ENCODE data around the gene PROC.

The PROC gene

DNA sequence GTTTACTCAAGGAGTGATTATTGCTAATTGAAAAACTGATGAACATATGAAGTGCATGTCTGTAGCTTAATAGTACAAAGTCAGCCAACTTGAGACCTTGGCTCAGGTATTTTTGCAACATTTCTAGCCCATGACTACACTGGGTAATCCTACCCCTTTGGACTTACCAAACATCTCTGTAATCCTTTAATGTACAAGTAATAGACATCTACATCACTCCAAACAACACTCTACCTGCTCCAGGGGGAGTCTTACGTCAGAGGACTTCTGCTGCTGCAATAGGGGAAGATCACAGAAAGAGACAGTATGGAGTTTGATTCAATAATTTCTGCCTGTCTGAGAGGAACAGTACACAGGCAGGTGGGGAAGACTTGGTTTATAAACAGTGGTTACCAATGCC, 54.0 kb downstream of the PROC start:
- no peaks in the 10 kb centered on the region for H3K4me1 ChIP-seq (ENCODE audit: control insufficient read depth in 1 of 2, insufficient read depth in 2 of 2, low read length in 2 of 2)
- no peak overlapping the region for H3K27ac ChIP-seq (ENCODE audit: low read length)
- no peaks in the 10 kb centered on the region for H3K9me3 ChIP-seq (ENCODE audit: control insufficient read depth in 1 of 2, low read length in 2 of 2)
- H3K4me3 ChIP-seq (ENCODE audit: low read depth in 1 of 2, low read length in 2 of 2), result no peak overlapping the region
- H3K36me3 ChIP-seq (ENCODE audit: control insufficient read depth in 1 of 2, insufficient read depth in 2 of 2, low read length in 2 of 2), result peaks cover 0 to 13% of the 10 kb centered on the region in 2 donors
- H3K27me3 ChIP-seq (ENCODE audit: low read depth, low read length), result no peaks in the 10 kb centered on the region

DNA sequence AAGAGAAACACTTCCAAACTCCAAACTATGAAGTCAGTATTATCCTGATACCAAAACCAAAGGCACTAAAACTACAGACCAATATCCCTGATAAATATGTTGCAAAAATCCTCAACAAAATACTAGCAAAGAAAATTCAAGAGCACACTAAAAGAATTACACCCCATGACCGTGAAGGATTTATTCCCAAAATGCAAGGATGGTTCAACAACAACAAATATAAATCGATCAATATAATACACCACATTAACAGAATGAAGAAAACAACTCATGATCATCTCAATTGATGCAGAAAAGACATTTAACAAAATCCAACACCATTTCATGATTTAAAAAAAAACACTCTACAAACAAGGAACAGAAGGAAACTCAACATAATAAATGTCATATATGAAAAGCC, 57.6 kb downstream of the PROC start:
- Histone ChIP-seq H3K36me3 (ENCODE audit: control insufficient read depth in 1 of 2, insufficient read depth in 2 of 2, low read length in 2 of 2) (peaks cover 8 to 9% of the 10 kb centered on the region in 2 donors), H3K4me1 (ENCODE audit: control insufficient read depth in 1 of 2, insufficient read depth in 2 of 2, low read length in 2 of 2) (no peaks in the 10 kb centered on the region), H3K4me3 (ENCODE audit: low read depth in 1 of 2, low read length in 2 of 2) (no peak overlapping the region), H3K27ac (ENCODE audit: low read length) (no peak overlapping the region), H3K9me3 (ENCODE audit: control insufficient read depth in 1 of 2, low read length in 2 of 2) (no peaks in the 10 kb centered on the region), H3K27me3 (ENCODE audit: low read depth, low read length) (no peaks in the 10 kb centered on the region)
